Spleen (tissue), 11 donors: Measurements from ENCODE around the gene ATP11B. TPM values are rescaled to one million over a fixed set of nuclear protein-coding genes. Genes with fewer than 3 reads are reported as not detected.
"Not testable (repeated sequence)": the region's sequence is repeated elsewhere in the genome, so short reads cannot be mapped to it uniquely, and the experiment has no call there.

Source experiments
- DNase-seq: peaks from one replicate; pipeline ENCODE4 v3.0.0-alpha.2; 2020
- H3K27ac ChIP-seq, 8 donors: fragments of 200-600 bp; sonication (generic) in 7 of 8; 1 replicate in 4 of 8; 2 replicates in 4 of 8; pipeline versions ENCODE4 v1.5.0 to v1.8.0; 2016 to 2021; ENCODE audit warnings: inconsistent platforms in 4 of 8, mild to moderate bottlenecking in 4 of 8, moderate library complexity in 1 of 8
- H3K27me3 ChIP-seq, 7 donors: fragments of 200-600 bp; sonication (generic) in 6 of 7; replicated peaks in 1 of 7; 1 replicate in 4 of 7; 2 replicates in 3 of 7; pipeline versions ENCODE4 v1.5.0 to v1.8.0; 2016 to 2021; ENCODE audit warnings: inconsistent platforms in 3 of 7, mild to moderate bottlenecking in 1 of 7
- H3K36me3 ChIP-seq, 6 donors: fragments of 200-600 bp; sonication (generic) in 5 of 6; 1 replicate in 4 of 6; 2 replicates in 2 of 6; pipeline versions ENCODE4 v1.5.0 to v1.8.0; 2016 to 2021; ENCODE audit warnings: inconsistent platforms in 2 of 6
- H3K4me1 ChIP-seq, 6 donors: fragments of 200-600 bp; sonication (generic) in 5 of 6; 1 replicate in 3 of 6; 2 replicates in 3 of 6; pipeline versions ENCODE4 v1.5.0 to v1.8.0; 2016 to 2021; ENCODE audit warnings: inconsistent platforms in 3 of 6
- H3K4me3 ChIP-seq, 8 donors: fragments of 200-600 bp; sonication (generic) in 7 of 8; 1 replicate in 4 of 8; 2 replicates in 4 of 8; pipeline versions ENCODE4 v1.5.0 to v1.8.0; 2016 to 2021; ENCODE audit warnings: inconsistent platforms in 4 of 8, mild to moderate bottlenecking in 4 of 8, moderate library complexity in 2 of 8
- H3K9me3 ChIP-seq, 8 donors: fragments of 200-600 bp; sonication (generic) in 7 of 8; 1 replicate in 4 of 8; 2 replicates in 4 of 8; pipeline versions ENCODE4 v1.5.0 to v1.8.0; 2016 to 2021; ENCODE audit warnings: inconsistent platforms in 4 of 8
- POLR2A ChIP-seq, 3 donors: fragments of 450-650 bp; IDR thresholded peaks; one replicate each; pipeline ENCODE4 v1.5.1; 2017; ENCODE audit warnings: antibody characterized with exemption in 3 of 3, mild to moderate bottlenecking in 1 of 3
- POLR2AphosphoS5 ChIP-seq, 3 donors: sonication (generic); formaldehyde crosslinking; IDR thresholded peaks; one replicate each; pipeline ENCODE4 v1.5.1; 2017; ENCODE audit warnings: antibody characterized with exemption in 3 of 3
- whole genome bisulfite sequencing, 5 donors: extraction: QIAGEN DNeasy Blood & Tissue Kit in 3 of 5; methylation state at CpG; one replicate each; pipeline versions ENCODE4 v1.1.5 to v1.1.7; 2013 to 2018; 5-methylcytosine and 5-hydroxymethylcytosine counted together
- intact Hi-C: fragments of 100-400 bp; cut with DNase I; formaldehyde crosslinking; loops from one replicate; pipeline ENCODE4 v1.15.0; 2023; ENCODE audit warnings: low total_unique reads
- polyA plus RNA-seq, 3 donors: library from polyadenylated mRNA; stranded (reverse); fragments of 200-250 nt; gene quantifications; one replicate each; pipeline ENCODE4 v1.2.1, GENCODE V29; 2013
- total RNA-seq, 7 donors: library from RNA; depleted of rRNA in 3 of 7; stranded (reverse); fragments of >200 nt in 3 of 7; fragmentation: NEBNext Ultra II Directional in 4 of 7; extraction: Animal tissue kit (Norgen Biotek cat#: 25700) in 4 of 7; gene quantifications; one replicate each; pipeline versions ENCODE4 v1.1.0 to v1.2.1, GENCODE V29; 2016 to 2021
- TF ChIP-seq, protein P1 (sequence below), 11 experiments: fragments of 200-600 bp in 7 of 11; fragments of 450-650 bp in 4 of 11; sonication (generic) in 4 of 11; IDR thresholded peaks in 8 of 11; conservative IDR thresholded peaks in 3 of 11; 1 replicate in 7 of 11; 2 replicates in 4 of 11; pipeline versions ENCODE4 v1.4.0 to v1.8.0; 2016 to 2021; ENCODE audit warnings: antibody characterized with exemption in 11 of 11, inconsistent platforms in 4 of 11, mild to moderate bottlenecking in 1 of 11
- donor health status: healthy with polysubstance abuse.
- donor health status: DM: no; HTN: no; CAD: no; lungs with moderate emphysema.
- donor health status: DM: no; HTN: no; CAD: no.
- donor health status: Bipolar disorder and iron deficiency.
- donor health status: healthy.
- donor health status: DM: no; HTN: no; CAD: no.
- donor health status: DM: yes; HTN: yes; CAD: no.

ATP11B gene
- total and polyA plus RNA-seq, 10 donors = 7.2 to 165 (median 90.3) TPM

DNA sequence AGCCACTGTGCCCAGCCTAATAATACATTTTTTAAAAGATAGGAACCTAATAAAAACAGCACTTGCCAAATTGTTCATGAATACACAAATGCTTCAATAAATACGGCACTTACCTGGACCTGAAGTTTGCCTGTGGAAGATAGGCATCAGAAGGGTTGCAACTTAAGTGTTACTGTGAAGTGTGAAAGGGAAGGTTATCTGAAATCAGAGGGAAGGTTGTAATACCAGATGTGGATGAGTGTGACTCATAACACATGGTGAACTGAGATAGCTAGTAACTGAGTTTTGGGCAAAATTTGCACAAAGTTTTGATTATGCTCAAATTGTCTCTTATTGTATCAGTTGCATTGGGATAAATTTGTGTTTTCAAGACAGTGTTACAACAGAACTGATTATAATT is 68.0 kb downstream of the ATP11B start:
- peaks cover 0 to 98% (median 39%) of the 10 kb centered on the region in 6 donors for H3K36me3 ChIP-seq
- intact Hi-C loops = no loop called here
- H3K27ac ChIP-seq = no peak overlapping the region
- no peak overlapping the region for H3K4me3 ChIP-seq
- TF ChIP-seq, protein P1, sequence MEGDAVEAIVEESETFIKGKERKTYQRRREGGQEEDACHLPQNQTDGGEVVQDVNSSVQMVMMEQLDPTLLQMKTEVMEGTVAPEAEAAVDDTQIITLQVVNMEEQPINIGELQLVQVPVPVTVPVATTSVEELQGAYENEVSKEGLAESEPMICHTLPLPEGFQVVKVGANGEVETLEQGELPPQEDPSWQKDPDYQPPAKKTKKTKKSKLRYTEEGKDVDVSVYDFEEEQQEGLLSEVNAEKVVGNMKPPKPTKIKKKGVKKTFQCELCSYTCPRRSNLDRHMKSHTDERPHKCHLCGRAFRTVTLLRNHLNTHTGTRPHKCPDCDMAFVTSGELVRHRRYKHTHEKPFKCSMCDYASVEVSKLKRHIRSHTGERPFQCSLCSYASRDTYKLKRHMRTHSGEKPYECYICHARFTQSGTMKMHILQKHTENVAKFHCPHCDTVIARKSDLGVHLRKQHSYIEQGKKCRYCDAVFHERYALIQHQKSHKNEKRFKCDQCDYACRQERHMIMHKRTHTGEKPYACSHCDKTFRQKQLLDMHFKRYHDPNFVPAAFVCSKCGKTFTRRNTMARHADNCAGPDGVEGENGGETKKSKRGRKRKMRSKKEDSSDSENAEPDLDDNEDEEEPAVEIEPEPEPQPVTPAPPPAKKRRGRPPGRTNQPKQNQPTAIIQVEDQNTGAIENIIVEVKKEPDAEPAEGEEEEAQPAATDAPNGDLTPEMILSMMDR (IDR thresholded peaks at IDR 0.05 in 8 of 11, conservative IDR thresholded peaks at IDR 0.05 in 3 of 11) = no peak
- TF ChIP-seq POLR2AphosphoS5 (IDR thresholded peaks at IDR 0.05) (no peak), POLR2A (IDR thresholded peaks at IDR 0.05) (no peak)
- no peaks in the 10 kb centered on the region for H3K27me3 ChIP-seq
- H3K9me3 ChIP-seq = no peaks in the 10 kb centered on the region
- DNase-seq = no peak
- 94 to 100% (median 96%) methylated on average over 1 of the region's 1 CpG for WGBS, 5 donors
- no peaks in the 10 kb centered on the region for H3K4me1 ChIP-seq

DNA sequence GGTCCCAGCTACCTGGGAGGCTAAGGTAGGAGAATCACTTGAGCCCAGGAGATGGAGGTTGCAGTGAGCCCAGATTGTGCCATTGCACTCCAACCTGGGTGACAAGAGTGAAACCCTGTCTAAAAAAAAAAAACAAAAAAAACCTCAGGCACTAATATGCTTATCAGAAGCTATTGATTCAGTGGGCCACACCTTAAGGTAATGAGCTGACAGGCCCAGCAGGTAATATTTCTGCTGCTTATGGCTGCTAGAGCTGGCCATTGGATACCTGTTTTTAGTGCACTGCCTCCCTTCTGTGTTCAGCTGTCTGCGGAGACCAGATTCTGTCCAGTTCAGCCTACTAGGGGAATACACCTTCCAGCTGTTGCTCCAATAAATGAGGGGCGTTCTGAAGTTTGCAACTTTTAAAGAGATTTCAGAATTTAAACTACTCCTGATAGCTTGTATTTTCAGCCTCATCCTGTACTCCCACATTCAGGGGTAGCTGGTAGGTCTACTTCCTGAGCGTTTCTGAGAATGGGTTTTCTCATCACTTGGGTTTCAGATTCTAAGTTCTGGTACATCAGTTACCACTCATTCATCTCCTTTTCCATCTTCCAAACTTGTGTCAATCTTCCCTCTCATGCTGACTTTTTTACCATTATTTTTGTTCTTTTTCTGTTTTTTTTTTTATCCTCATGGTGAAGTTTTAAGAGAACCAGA is 69.0 kb downstream of the ATP11B start:
- Histone ChIP-seq H3K4me3 (no peak overlapping the region), H3K9me3 (no peaks in the 10 kb centered on the region), H3K27me3 (no peaks in the 10 kb centered on the region), H3K27ac (no peak overlapping the region), H3K4me1 (no peaks in the 10 kb centered on the region), H3K36me3 (peaks cover 0 to 98% (median 42%) of the 10 kb centered on the region in 6 donors)
- 91 to 99% (median 95%) methylated on average over 3 of the region's 3 CpGs for WGBS, 5 donors
- TF ChIP-seq POLR2A (IDR thresholded peaks at IDR 0.05) (no peak), POLR2AphosphoS5 (IDR thresholded peaks at IDR 0.05) (no peak)
- TF ChIP-seq, protein P1 (IDR thresholded peaks at IDR 0.05 in 8 of 11, conservative IDR thresholded peaks at IDR 0.05 in 3 of 11) = no peak
- intact Hi-C loops = no loop called here
- no peak for DNase-seq

DNA sequence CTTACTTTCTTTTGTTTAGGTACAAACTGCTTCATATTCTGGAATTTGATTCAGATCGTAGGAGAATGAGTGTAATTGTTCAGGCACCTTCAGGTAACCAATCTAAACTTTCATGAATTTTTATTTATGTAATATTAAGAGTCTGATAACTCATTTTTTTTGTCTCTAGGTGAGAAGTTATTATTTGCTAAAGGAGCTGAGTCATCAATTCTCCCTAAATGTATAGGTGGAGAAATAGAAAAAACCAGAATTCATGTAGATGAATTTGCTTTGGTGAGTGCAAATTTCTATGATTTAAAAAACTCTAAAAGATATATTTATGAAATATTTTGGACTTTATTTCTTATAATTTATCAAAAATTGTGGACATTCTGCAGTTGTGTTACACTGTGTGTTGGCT is 75.8 kb downstream of the ATP11B start:
- DNase-seq = no peak
- TF ChIP-seq, protein P1 (IDR thresholded peaks at IDR 0.05 in 8 of 11, conservative IDR thresholded peaks at IDR 0.05 in 3 of 11) = no peak
- TF ChIP-seq POLR2A (IDR thresholded peaks at IDR 0.05) (no peak), POLR2AphosphoS5 (IDR thresholded peaks at IDR 0.05) (no peak)
- intact Hi-C loops = no loop called here
- no peak overlapping the region for H3K4me3 ChIP-seq
- H3K36me3 ChIP-seq = peaks cover 9 to 100% (median 77%) of the 10 kb centered on the region in 6 donors
- no peaks in the 10 kb centered on the region for H3K27me3 ChIP-seq
- H3K27ac ChIP-seq = no peak overlapping the region
- WGBS, 5 donors = 95 to 100% (median 100%) methylated on average over 1 of the region's 1 CpG
- H3K4me1 ChIP-seq = no peaks in the 10 kb centered on the region
- H3K9me3 ChIP-seq = no peaks in the 10 kb centered on the region

DNA sequence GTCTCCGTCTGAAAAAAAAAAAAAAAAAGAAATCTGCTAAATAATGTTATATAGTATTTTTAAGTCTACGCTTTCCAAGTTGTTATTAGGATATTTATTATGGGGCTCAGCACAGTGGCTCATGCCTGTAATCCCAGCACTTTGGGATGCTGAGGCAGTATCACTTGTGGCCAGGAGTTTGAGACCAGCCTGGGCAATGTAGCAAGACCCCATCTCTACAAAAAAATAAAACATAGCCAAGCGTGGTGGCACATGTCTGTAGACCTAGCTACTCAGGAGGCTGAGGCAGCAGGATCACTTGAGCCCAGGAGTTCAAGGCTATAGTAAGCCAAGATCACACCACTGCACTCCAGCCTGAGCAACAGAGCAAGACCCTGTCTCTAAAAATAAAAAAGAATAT is 77.6 kb downstream of the ATP11B start:
- 94 to 100% (median 95%) methylated on average over 3 of the region's 3 CpGs for WGBS, 5 donors
- DNase-seq, H3K4me3 ChIP-seq, H3K27ac ChIP-seq, H3K9me3 ChIP-seq, H3K4me1 ChIP-seq, intact Hi-C loops, H3K27me3 ChIP-seq: not testable (repeated sequence)
- peaks cover 9 to 100% (median 84%) of the 10 kb centered on the region in 6 donors for H3K36me3 ChIP-seq
